ENCODE results near the gene CHTF18. TPM values are rescaled to one million over a fixed set of nuclear protein-coding genes. Genes with fewer than 3 reads are reported as not detected.

Gene CHTF18
- total and polyA plus RNA-seq, 2 experiments from 2014 or later: 61.3 to 129 TPM

- TF ChIP-seq ZNF462 (CRISPR knock-in tag; IDR thresholded peaks at IDR 0.05) (no peak), EZH2 (IDR thresholded peaks at IDR 0.05; ENCODE audit: low read depth, unreplicated experiment) (no peak), EZH2phosphoT487 (IDR thresholded peaks at IDR 0.05; ENCODE audit: unreplicated experiment) (no peak), NANOG (IDR thresholded peaks at IDR 0.05; ENCODE audit: borderline replicate concordance) (no peak), CTCF (conservative IDR thresholded peaks at IDR 0.05; ENCODE audit: low read depth in 2 of 2) (no peak)
Observed at GRCh38 chr16:770411-770810, 18.0 kb upstream of the CHTF18 start (continued).

GRCh38 chr16:772959-773358, 15.5 kb upstream of the CHTF18 start:
- Histone ChIP-seq H3K4me1 (ENCODE audit: insufficient read depth) (no peaks in the 10 kb centered on the region), H3K79me2 (replicated peaks; ENCODE audit: insufficient read depth) (no peaks in the 10 kb centered on the region), H3K4me2 (no peak overlapping the region), H3K36me3 (ENCODE audit: insufficient read depth) (no peaks in the 10 kb centered on the region), H3K27ac (ENCODE audit: low read depth) (no peak overlapping the region), H4K20me1 (replicated peaks; ENCODE audit: insufficient read depth) (no peaks in the 10 kb centered on the region), H3K27me3 (ENCODE audit: insufficient read depth) (no peaks in the 10 kb centered on the region), H3K9me2 (ENCODE audit: insufficient read depth) (no peaks in the 10 kb centered on the region), H3K4me3 (no peak overlapping the region), H2AFZ (no peak overlapping the region), H3F3A (replicated peaks; ENCODE audit: low read depth) (peaks cover 3% of the 10 kb centered on the region; the same call in 1 of the 2 replicates)
- Mint-ChIP-seq H3K4me3 (no peak overlapping the region), H3K27ac (no peak overlapping the region), H3K36me3 (ENCODE audit: low read depth) (no peaks in the 10 kb centered on the region), H3K9me3 (no peaks in the 10 kb centered on the region), H3K27me3 (ENCODE audit: insufficient read depth, low read depth, poor library complexity) (peaks cover 10% of the 10 kb centered on the region), H3K4me1 (no peaks in the 10 kb centered on the region)
- ATAC-seq: no peak
- DNase-seq (ENCODE audit: low spot score): no peak
- TF ChIP-seq ZNF331 (CRISPR knock-in tag; IDR thresholded peaks at IDR 0.05; ENCODE audit: low read depth) (no peak), CTCF (conservative IDR thresholded peaks at IDR 0.05; ENCODE audit: low read depth in 2 of 2) (no peak), CREB1 (CRISPR knock-in tag; IDR thresholded peaks at IDR 0.05; ENCODE audit: low read depth) (no peak)
